ENCODE results near the gene TTC7B. TPM values are rescaled to one million over a fixed set of nuclear protein-coding genes. Genes with fewer than 3 reads are reported as not detected.

Gene TTC7B
- total and polyA plus RNA-seq, 2 donors (not counting 3 experiments of a cell fraction or from before 2014, with no cell fraction given), result 46.8 to 76.5 TPM

DNA sequence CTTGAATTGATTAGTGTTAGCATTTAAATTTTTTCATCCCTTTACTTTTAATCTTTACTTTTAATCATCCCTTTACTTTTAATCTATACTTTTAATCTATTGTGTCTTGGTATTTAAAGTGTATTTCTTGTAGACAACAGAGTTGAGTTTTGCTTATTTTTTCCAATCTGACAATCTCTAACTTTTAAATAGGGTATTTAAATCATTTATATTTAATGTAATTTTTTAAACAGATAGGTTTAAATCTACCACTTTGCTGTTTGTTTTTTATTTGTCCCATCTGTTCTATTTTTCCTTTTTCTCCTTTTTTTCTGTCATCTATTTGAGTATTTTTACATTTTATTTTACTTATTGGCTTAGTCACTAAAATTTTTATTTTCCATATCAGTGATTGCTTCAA is 68.3 kb downstream of the TTC7B start:
- dilution Hi-C loops (cut with MboI; ENCODE audit: extremely low pct_ligation_motif_present, low sequenced_read_pairs), result no loop called here
- no TSS peak for BruUV-seq (replicated peaks)
- H2AFZ ChIP-seq (ENCODE audit: low read depth, low read length), result no peak overlapping the region
- CTCF ChIA-PET, result interaction anchor here (3.4 kb wide), 1 partner anchor 11 kb away, joined by 12 read pairs; no protein-coding TSS in a partner anchor
- H4K20me1 ChIP-seq (replicated peaks; ENCODE audit: control insufficient read depth, extremely low read depth, insufficient read depth, low read length), result no peaks in the 10 kb centered on the region
- no peak for DNase-seq (ENCODE audit: low read depth, low spot score)
- no peaks in the 10 kb centered on the region for H3K79me2 ChIP-seq (ENCODE audit: control insufficient read depth, insufficient read depth, low read length)
- no peak overlapping the region for H3K9ac ChIP-seq (replicated peaks; ENCODE audit: extremely low read depth, insufficient read depth, low read length)
- no peak for FAIRE-seq
- peaks cover 6% of the 10 kb centered on the region for H3K4me1 ChIP-seq (ENCODE audit: control insufficient read depth, extremely low read depth, insufficient read depth, low read length)
- POLR2A ChIA-PET, result no interaction called here
- H3K36me3 ChIP-seq (ENCODE audit: control insufficient read depth in 2 of 2, extremely low read depth in 1 of 2, insufficient read depth in 2 of 2, low read length in 2 of 2), result no peaks in the 10 kb centered on the region
- peaks cover 2% of the 10 kb centered on the region for H3K9me1 ChIP-seq (replicated peaks; ENCODE audit: control insufficient read depth, extremely low read depth, insufficient read depth, low read length)
- intact Hi-C loops (cut with micrococcal nuclease), result no loop called here
- no peak overlapping the region for H3K4me2 ChIP-seq (ENCODE audit: insufficient read depth, low read length)
- no peak overlapping the region for H3K27ac ChIP-seq (ENCODE audit: insufficient read depth, low read depth, low read length)
- no peak for TF ChIP-seq MYC (IDR thresholded peaks at IDR 0.05; ENCODE audit: low read depth, low read length)
- TF ChIP-seq GATA2 (IDR thresholded peaks at IDR 0.05; ENCODE audit: insufficient read depth, insufficient read length, low read depth, low read length), result no peak
- no peak for TF ChIP-seq EZH2 (IDR thresholded peaks at IDR 0.05; ENCODE audit: borderline replicate concordance, low read depth, low read length, severe bottlenecking)
- no peak for TF ChIP-seq FOS (IDR thresholded peaks at IDR 0.05; ENCODE audit: borderline replicate concordance, insufficient read depth, low read length)
- TF ChIP-seq MAX (IDR thresholded peaks at IDR 0.05; ENCODE audit: insufficient read depth, insufficient read length), result no peak
- TF ChIP-seq POLR2AphosphoS5 (IDR thresholded peaks at IDR 0.05; ENCODE audit: insufficient read depth, low read depth, low read length), result no peak
- TF ChIP-seq JUN (IDR thresholded peaks at IDR 0.05; ENCODE audit: borderline replicate concordance, insufficient read depth, insufficient read length, low read depth), result no peak
- TF ChIP-seq POLR2A (IDR thresholded peaks at IDR 0.05; ENCODE audit: low read depth, low read length), result no peak
- no peaks in the 10 kb centered on the region for H3K9me3 ChIP-seq (replicated peaks; ENCODE audit: control insufficient read depth, insufficient read depth, low read length)
- H3K4me3 ChIP-seq (replicated peaks in 1 of 3; ENCODE audit: insufficient read depth in 1 of 3, low read depth in 1 of 3, low read length in 3 of 3), result no peak overlapping the region
- no peaks in the 10 kb centered on the region for H3K27me3 ChIP-seq (ENCODE audit: control insufficient read depth in 2 of 2, insufficient read depth in 2 of 2, low read length in 2 of 2)

- Histone ChIP-seq H3K4me2 (ENCODE audit: insufficient read depth, low read length) (no peak overlapping the region), H3K9ac (replicated peaks; ENCODE audit: extremely low read depth, insufficient read depth, low read length) (no peak overlapping the region), H3K27me3 (ENCODE audit: control insufficient read depth in 2 of 2, insufficient read depth in 2 of 2, low read length in 2 of 2) (no peaks in the 10 kb centered on the region), H3K79me2 (ENCODE audit: control insufficient read depth, insufficient read depth, low read length) (no peaks in the 10 kb centered on the region), H3K9me1 (replicated peaks; ENCODE audit: control insufficient read depth, extremely low read depth, insufficient read depth, low read length) (peaks cover 2% of the 10 kb centered on the region), H2AFZ (ENCODE audit: low read depth, low read length) (no peak overlapping the region), H3K9me3 (replicated peaks; ENCODE audit: control insufficient read depth, insufficient read depth, low read length) (no peaks in the 10 kb centered on the region), H3K36me3 (ENCODE audit: control insufficient read depth in 2 of 2, extremely low read depth in 1 of 2, insufficient read depth in 2 of 2, low read length in 2 of 2) (peaks cover 0 to 2% of the 10 kb centered on the region in 2 experiments), H3K4me3 (replicated peaks in 1 of 3; ENCODE audit: insufficient read depth in 1 of 3, low read depth in 1 of 3, low read length in 3 of 3) (no peak overlapping the region), H3K4me1 (ENCODE audit: control insufficient read depth, extremely low read depth, insufficient read depth, low read length) (peaks cover 8% of the 10 kb centered on the region), H4K20me1 (replicated peaks; ENCODE audit: control insufficient read depth, extremely low read depth, insufficient read depth, low read length) (no peaks in the 10 kb centered on the region), H3K27ac (ENCODE audit: insufficient read depth, low read depth, low read length) (no peak overlapping the region)
- FAIRE-seq, result no peak
- no peak for DNase-seq (ENCODE audit: low read depth, low spot score)
- no peak for TF ChIP-seq GATA2 (IDR thresholded peaks at IDR 0.05; ENCODE audit: insufficient read depth, insufficient read length, low read depth, low read length)
- TF ChIP-seq EZH2 (IDR thresholded peaks at IDR 0.05; ENCODE audit: borderline replicate concordance, low read depth, low read length, severe bottlenecking), result no peak
- no peak for TF ChIP-seq POLR2AphosphoS5 (IDR thresholded peaks at IDR 0.05; ENCODE audit: insufficient read depth, low read depth, low read length)
- TF ChIP-seq JUN (IDR thresholded peaks at IDR 0.05; ENCODE audit: borderline replicate concordance, insufficient read depth, insufficient read length, low read depth), result no peak
- no peak for TF ChIP-seq MAX (IDR thresholded peaks at IDR 0.05; ENCODE audit: insufficient read depth, insufficient read length)
- TF ChIP-seq POLR2A (IDR thresholded peaks at IDR 0.05; ENCODE audit: low read depth, low read length), result no peak
- ChIA-PET CTCF (interaction anchor here (0.9 to 3.5 kb wide), 5 partner anchors 9 to 454 kb away, joined by 3 to 18 read pairs (median 3); no protein-coding TSS in a partner anchor), POLR2A (interaction anchor here (1.1 kb wide), 1 partner anchor 59 kb away, joined by 3 read pairs; no protein-coding TSS in a partner anchor)
- intact Hi-C loops (cut with micrococcal nuclease), result no loop called here
- dilution Hi-C loops (cut with MboI; ENCODE audit: extremely low pct_ligation_motif_present, low sequenced_read_pairs), result no loop called here
- BruUV-seq (replicated peaks), result no TSS peak
Observed at GRCh38 chr14:90743826-90744225, 72.4 kb downstream of the TTC7B start.

All from endothelial cell of umbilical vein (primary cell).